SK-N-SH (cell line): ENCODE results near the gene ADAP2. TPM values are rescaled to one million over a fixed set of nuclear protein-coding genes. Genes with fewer than 3 reads are reported as not detected.
"Not testable (repeated sequence)": the region's sequence is repeated elsewhere in the genome, so short reads cannot be mapped to it uniquely, and the experiment has no call there.

Experiments
- CTCF ChIA-PET: fragments of 300-600, 350-600 bp; formaldehyde crosslinking; extraction: SDS; loops from one replicate; lab custom pipeline; 2021; lab: Yijun Ruan, JAX
- POLR2A ChIA-PET: fragments of 350-600 bp; sonication (Branson Sonifier 250); formaldehyde crosslinking; extraction: SDS; loops from one replicate; lab custom pipeline; 2020; ENCODE audit warnings: antibody characterized with exemption, inconsistent platforms; lab: Yijun Ruan, JAX
- DNase-seq: peaks from one replicate; pipeline ENCODE4 v3.0.0; 2012
- H2AFZ ChIP-seq: fragments of 200-600 bp; sonication (generic); 2 replicates; pipeline ENCODE4 v1.8.1; 2016; ENCODE audit warnings: antibody characterized with exemption, mild to moderate bottlenecking, low read depth
- H3F3A ChIP-seq: fragments of 200-600 bp; sonication (generic); replicated peaks from 2 replicates; pipeline ENCODE3; 2016; ENCODE audit warnings: antibody characterized with exemption, mild to moderate bottlenecking; ENCODE audit not compliant: insufficient read depth
- H3K27ac ChIP-seq, 2 experiments: fragments of 200-500 bp in 1 of 2; fragments of 200-600 bp in 1 of 2; sonication (Bioruptor generic) in 1 of 2; sonication (generic), shearing (Covaris generic) in 1 of 2; 2 replicates each; pipeline versions ENCODE4 v1.5.1 to v1.6.1; 2014 to 2016; ENCODE audit warnings: low read depth in 2 of 2, inconsistent platforms in 1 of 2, low read length in 1 of 2, mild to moderate bottlenecking in 1 of 2, mixed read lengths in 1 of 2
- H3K27me3 ChIP-seq: fragments of 200-600 bp; sonication (generic), shearing (Covaris generic); 2 replicates; pipeline ENCODE4 v1.6.1; 2016; ENCODE audit warnings: mixed run types; ENCODE audit not compliant: insufficient read depth
- H3K36me3 ChIP-seq, 2 experiments: fragments of 200-500 bp in 1 of 2; fragments of 200-600 bp in 1 of 2; sonication (Bioruptor generic) in 1 of 2; sonication (generic) in 1 of 2; replicated peaks in 1 of 2; 2 replicates each; pipeline versions ENCODE3 to v1.5.1; 2014 to 2016; ENCODE audit warnings: low read length in 1 of 2, mild to moderate bottlenecking in 1 of 2; ENCODE audit not compliant: insufficient read depth in 2 of 2, control insufficient read depth in 1 of 2
- H3K4me1 ChIP-seq, 2 experiments: fragments of 200-500 bp in 1 of 2; fragments of 200-600 bp in 1 of 2; sonication (Bioruptor generic) in 1 of 2; sonication (generic), shearing (Covaris generic) in 1 of 2; 2 replicates each; pipeline versions ENCODE4 v1.5.1 to v1.6.1; 2014 to 2016; ENCODE audit warnings: low read depth in 1 of 2, low read length in 1 of 2, mixed run types in 1 of 2; ENCODE audit not compliant: insufficient read depth in 2 of 2, control insufficient read depth in 1 of 2
- H3K4me2 ChIP-seq: fragments of 200-600 bp; sonication (generic), shearing (Covaris generic); 2 replicates; pipeline ENCODE4 v1.6.1; 2017; ENCODE audit warnings: mixed run types
- H3K4me3 ChIP-seq, 2 experiments: fragments of 200-500 bp in 1 of 2; fragments of 200-600 bp in 1 of 2; sonication (Bioruptor generic) in 1 of 2; sonication (generic), shearing (Covaris generic) in 1 of 2; 2 replicates each; pipeline versions ENCODE4 v1.5.1 to v1.8.1; 2014 to 2016; ENCODE audit warnings: low read depth in 2 of 2, inconsistent platforms in 1 of 2, low read length in 1 of 2, mild to moderate bottlenecking in 1 of 2, mixed read lengths in 1 of 2, moderate library complexity in 1 of 2
- H3K79me2 ChIP-seq: fragments of 200-600 bp; sonication (generic); 2 replicates; pipeline ENCODE4 v1.8.1; 2017; ENCODE audit warnings: mild to moderate bottlenecking; ENCODE audit not compliant: insufficient read depth
- H3K9ac ChIP-seq: fragments of 200-600 bp; sonication (generic); 2 replicates; pipeline ENCODE4 v1.6.1; 2017; ENCODE audit warnings: mixed run types
- H3K9me2 ChIP-seq: fragments of 200-600 bp; sonication (generic); 2 replicates; pipeline ENCODE4 v1.6.1; 2017; ENCODE audit warnings: mixed run types
- H3K9me3 ChIP-seq: fragments of 200-600 bp; sonication (generic); 2 replicates; pipeline ENCODE4 v1.6.1; 2017; ENCODE audit warnings: mixed run types, mild to moderate bottlenecking, moderate library complexity
- H4K20me1 ChIP-seq: fragments of 200-600 bp; sonication (generic); 2 replicates; pipeline ENCODE4 v1.6.1; 2017; ENCODE audit warnings: mild to moderate bottlenecking, mixed run types; ENCODE audit not compliant: insufficient read depth
- FOSL2 ChIP-seq: IDR thresholded peaks from 2 replicates; pipeline ENCODE4 v1.4.0; 2012; ENCODE audit warnings: low read depth, mild to moderate bottlenecking, moderate library complexity, borderline replicate concordance
- FOXJ3 ChIP-seq: sonication (generic); formaldehyde crosslinking; IDR thresholded peaks from 2 replicates; pipeline ENCODE4 v1.5.1; 2020; ENCODE audit warnings: mild to moderate bottlenecking, missing genetic modification reagents
- FOXM1 ChIP-seq: IDR thresholded peaks from 2 replicates; pipeline ENCODE4 v1.4.0; 2012; ENCODE audit warnings: low read depth, mild to moderate bottlenecking
- JUND ChIP-seq: IDR thresholded peaks from 2 replicates; pipeline ENCODE4 v1.4.0; 2012
- MEF2A ChIP-seq: IDR thresholded peaks from 2 replicates; pipeline ENCODE4 v1.4.0; 2012; ENCODE audit warnings: low read depth, borderline replicate concordance
- MXI1 ChIP-seq: IDR thresholded peaks from 2 replicates; pipeline ENCODE4 v1.6.1; 2012; ENCODE audit warnings: mild to moderate bottlenecking, low read depth, low read length, improper control_type of control experiment
- NFIC ChIP-seq: IDR thresholded peaks from 2 replicates; pipeline ENCODE4 v1.4.0; 2012; ENCODE audit warnings: borderline replicate concordance
- SIN3A ChIP-seq: IDR thresholded peaks from 2 replicates; pipeline ENCODE4 v1.6.1; 2012; ENCODE audit warnings: low read depth, mild to moderate bottlenecking, low read length, moderate library complexity, borderline replicate concordance
- TAF1 ChIP-seq: IDR thresholded peaks from 2 replicates; pipeline ENCODE4 v1.6.1; 2012; ENCODE audit warnings: low read depth, mild to moderate bottlenecking, low read length, moderate library complexity, borderline replicate concordance
- TCF12 ChIP-seq: IDR thresholded peaks from 2 replicates; pipeline ENCODE4 v1.4.0; 2012
- WGBS: methylation state at CpG from one replicate; pipeline ENCODE4 v1.1.6; 2017; ENCODE audit warnings: low lambda C conversion rate; 5-methylcytosine and 5-hydroxymethylcytosine counted together
- polyA plus RNA-seq, 3 experiments: library from polyadenylated mRNA; depleted of rRNA; stranded (reverse); fragments of >200 nt; gene quantifications; 2 replicates each; pipeline ENCODE4 v1.2.3, GENCODE V29; 2012
- TF ChIP-seq, protein P1 (sequence below): IDR thresholded peaks from 2 replicates; pipeline ENCODE4 v1.4.0; 2012; ENCODE audit warnings: low read depth, borderline replicate concordance
- TF ChIP-seq, protein P2 (sequence below): IDR thresholded peaks from 2 replicates; pipeline ENCODE4 v1.4.0; 2012; ENCODE audit warnings: low read depth, borderline replicate concordance
- TF ChIP-seq, protein P3 (sequence below): IDR thresholded peaks from 2 replicates; pipeline ENCODE4; 2012

ADAP2 gene
- polyA plus RNA-seq, 1 of the 3 experiments (the other 2 are of a cell fraction) = 0.39 TPM

DNA sequence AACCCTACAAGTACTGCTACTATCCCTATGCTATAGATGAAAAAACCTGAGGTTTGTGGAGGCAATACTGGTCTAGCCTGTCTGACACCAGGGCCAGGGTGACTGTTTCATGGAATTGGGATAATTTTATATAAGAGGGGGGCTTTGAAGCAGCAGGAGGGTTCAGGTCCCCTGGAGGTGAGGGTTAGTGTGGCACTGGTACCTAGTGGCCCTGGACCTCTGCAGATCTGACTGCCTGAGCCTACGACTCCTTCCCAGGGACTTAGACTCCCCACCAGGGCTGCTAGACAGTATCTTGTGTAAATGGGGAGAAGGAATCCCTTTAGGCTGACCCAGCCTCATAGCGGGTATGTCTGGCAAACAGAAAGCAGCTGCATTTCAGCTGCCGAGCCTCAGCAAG is 6.8 kb downstream of the ADAP2 start:
- TF ChIP-seq, protein P1, sequence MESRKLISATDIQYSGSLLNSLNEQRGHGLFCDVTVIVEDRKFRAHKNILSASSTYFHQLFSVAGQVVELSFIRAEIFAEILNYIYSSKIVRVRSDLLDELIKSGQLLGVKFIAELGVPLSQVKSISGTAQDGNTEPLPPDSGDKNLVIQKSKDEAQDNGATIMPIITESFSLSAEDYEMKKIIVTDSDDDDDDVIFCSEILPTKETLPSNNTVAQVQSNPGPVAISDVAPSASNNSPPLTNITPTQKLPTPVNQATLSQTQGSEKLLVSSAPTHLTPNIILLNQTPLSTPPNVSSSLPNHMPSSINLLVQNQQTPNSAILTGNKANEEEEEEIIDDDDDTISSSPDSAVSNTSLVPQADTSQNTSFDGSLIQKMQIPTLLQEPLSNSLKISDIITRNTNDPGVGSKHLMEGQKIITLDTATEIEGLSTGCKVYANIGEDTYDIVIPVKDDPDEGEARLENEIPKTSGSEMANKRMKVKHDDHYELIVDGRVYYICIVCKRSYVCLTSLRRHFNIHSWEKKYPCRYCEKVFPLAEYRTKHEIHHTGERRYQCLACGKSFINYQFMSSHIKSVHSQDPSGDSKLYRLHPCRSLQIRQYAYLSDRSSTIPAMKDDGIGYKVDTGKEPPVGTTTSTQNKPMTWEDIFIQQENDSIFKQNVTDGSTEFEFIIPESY = no peak
- no peak for TF ChIP-seq FOSL2
- TF ChIP-seq, protein P2, sequence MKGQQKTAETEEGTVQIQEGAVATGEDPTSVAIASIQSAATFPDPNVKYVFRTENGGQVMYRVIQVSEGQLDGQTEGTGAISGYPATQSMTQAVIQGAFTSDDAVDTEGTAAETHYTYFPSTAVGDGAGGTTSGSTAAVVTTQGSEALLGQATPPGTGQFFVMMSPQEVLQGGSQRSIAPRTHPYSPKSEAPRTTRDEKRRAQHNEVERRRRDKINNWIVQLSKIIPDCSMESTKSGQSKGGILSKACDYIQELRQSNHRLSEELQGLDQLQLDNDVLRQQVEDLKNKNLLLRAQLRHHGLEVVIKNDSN = no peak
- no peak for TF ChIP-seq MXI1
- TF ChIP-seq FOXJ3 (CRISPR knock-in tag) = no peak
- TF ChIP-seq SIN3A = no peak
- TF ChIP-seq MEF2A = no peak
- TF ChIP-seq, protein P3, sequence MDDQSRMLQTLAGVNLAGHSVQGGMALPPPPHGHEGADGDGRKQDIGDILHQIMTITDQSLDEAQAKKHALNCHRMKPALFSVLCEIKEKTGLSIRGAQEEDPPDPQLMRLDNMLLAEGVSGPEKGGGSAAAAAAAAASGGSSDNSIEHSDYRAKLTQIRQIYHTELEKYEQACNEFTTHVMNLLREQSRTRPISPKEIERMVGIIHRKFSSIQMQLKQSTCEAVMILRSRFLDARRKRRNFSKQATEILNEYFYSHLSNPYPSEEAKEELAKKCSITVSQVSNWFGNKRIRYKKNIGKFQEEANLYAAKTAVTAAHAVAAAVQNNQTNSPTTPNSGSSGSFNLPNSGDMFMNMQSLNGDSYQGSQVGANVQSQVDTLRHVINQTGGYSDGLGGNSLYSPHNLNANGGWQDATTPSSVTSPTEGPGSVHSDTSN = no peak
- H3K4me1 ChIP-seq = no peaks in the 10 kb centered on the region
- H2AFZ ChIP-seq = no peak overlapping the region
- H4K20me1 ChIP-seq = no peaks in the 10 kb centered on the region
- H3K9me3 ChIP-seq = no peaks in the 10 kb centered on the region
- 92% methylated on average over 2 of the region's 3 CpGs for WGBS
- no peaks in the 10 kb centered on the region for H3K36me3 ChIP-seq
- H3K9me2 ChIP-seq = no peaks in the 10 kb centered on the region
- no peak for DNase-seq
- H3K27ac ChIP-seq = no peak overlapping the region
- H3K4me3 ChIP-seq = no peak overlapping the region
- no peaks in the 10 kb centered on the region for H3K79me2 ChIP-seq
- H3K9ac ChIP-seq = no peak overlapping the region
- H3K27me3 ChIP-seq = peaks cover 17% of the 10 kb centered on the region; the same call in 1 of the 2 replicates
- H3K4me2 ChIP-seq = no peak overlapping the region
- CTCF ChIA-PET = no interaction called here
- peaks cover 3% of the 10 kb centered on the region for H3F3A ChIP-seq
- POLR2A ChIA-PET = no interaction called here

DNA sequence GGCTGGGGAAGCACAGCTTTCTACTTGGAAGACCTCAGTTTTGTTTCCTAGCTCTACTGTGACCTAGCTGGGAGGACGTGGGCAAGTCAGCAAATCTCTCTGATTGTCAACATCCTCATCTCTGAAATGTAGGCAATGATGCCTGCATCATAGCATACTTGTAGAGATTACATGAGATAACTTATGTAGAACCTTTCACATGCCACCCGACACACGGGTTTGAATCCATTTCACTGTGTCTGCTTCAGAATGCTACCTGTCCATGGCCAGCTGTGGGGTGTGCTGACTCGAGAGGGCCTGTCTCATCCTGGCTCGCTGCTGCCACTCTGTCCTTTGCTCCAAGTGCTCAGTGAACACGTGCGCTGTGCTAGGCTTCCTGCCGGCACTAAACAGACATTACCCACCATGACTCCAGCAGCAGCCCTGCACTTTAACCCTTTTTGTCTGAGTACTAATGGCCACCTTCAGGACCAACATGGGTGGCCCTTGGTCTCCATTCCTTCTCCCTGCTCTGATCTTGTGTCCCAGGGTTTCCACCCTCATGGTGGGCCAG is 7.4 kb downstream of the ADAP2 start:
- Histone ChIP-seq H3K27me3 (peaks cover 11% of the 10 kb centered on the region; the same call in 1 of the 2 replicates), H3K79me2 (no peaks in the 10 kb centered on the region), H3K4me3 (no peak overlapping the region), H3K4me1 (no peaks in the 10 kb centered on the region), H3K9me3 (no peaks in the 10 kb centered on the region), H3K9ac (no peak overlapping the region), H4K20me1 (no peaks in the 10 kb centered on the region), H3K27ac (no peak overlapping the region), H3F3A (peaks cover 3% of the 10 kb centered on the region), H3K9me2 (no peaks in the 10 kb centered on the region), H3K36me3 (no peaks in the 10 kb centered on the region), H2AFZ (no peak overlapping the region), H3K4me2 (no peak overlapping the region)
- DNase-seq = no peak
- ChIA-PET POLR2A (no interaction called here), CTCF (no interaction called here)
- TF ChIP-seq, protein P1 = no peak
- no peak for TF ChIP-seq TCF12
- TF ChIP-seq JUND = no peak
- no peak for TF ChIP-seq NFIC
- no peak for TF ChIP-seq TAF1
- no peak for TF ChIP-seq FOXJ3 (CRISPR knock-in tag)
- no peak for TF ChIP-seq FOXM1
- WGBS = 82% methylated on average over 6 of the region's 8 CpGs

DNA sequence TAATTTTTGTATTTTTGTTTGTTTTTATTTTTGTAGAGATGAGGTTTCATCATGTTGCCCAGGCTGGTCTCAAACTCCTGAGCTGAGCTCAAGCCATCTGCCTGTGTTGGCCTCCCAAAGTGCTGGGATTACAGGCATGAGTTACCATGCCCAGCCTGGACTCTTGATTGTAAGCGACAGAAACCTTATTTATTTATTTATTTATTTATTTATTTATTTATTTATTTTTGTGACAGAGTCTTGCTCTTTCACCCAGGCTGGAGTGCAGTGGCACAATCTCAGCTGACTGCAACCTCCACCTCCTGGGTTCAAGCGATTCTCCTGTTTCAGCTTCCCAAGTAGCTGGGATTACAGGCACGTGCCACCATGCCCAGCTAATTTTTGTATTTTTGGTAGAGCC is 8.1 kb downstream of the ADAP2 start:
- DNase-seq, H3K9me3 ChIP-seq, H3F3A ChIP-seq, H3K27me3 ChIP-seq, H3K9me2 ChIP-seq, H3K79me2 ChIP-seq, H3K4me2 ChIP-seq, H4K20me1 ChIP-seq, H3K4me1 ChIP-seq, H3K36me3 ChIP-seq, H2AFZ ChIP-seq, H3K4me3 ChIP-seq, POLR2A ChIA-PET, H3K9ac ChIP-seq, H3K27ac ChIP-seq: not testable (repeated sequence)
- CTCF ChIA-PET = interaction anchor here (0.6 kb wide), 1 partner anchor 439 kb away, joined by 3 read pairs; no protein-coding TSS in a partner anchor
- 75% methylated on average over 3 of the region's 3 CpGs for WGBS
